HepG2 (cell line): Measurements from ENCODE around the gene RAPGEF2. TPM values are rescaled to one million over a fixed set of nuclear protein-coding genes. Genes with fewer than 3 reads are reported as not detected.

Experiments used
- ATAC-seq: fragments of 200-7000 bp; cut with Tn5 transposase; 3 replicates; pipeline ENCODE4 v1.9.1; 2020; ENCODE audit warnings: mild to moderate bottlenecking, moderate library complexity
- BruUV-seq: library from RNA; stranded (reverse); fragments of 400-500 nt; replicated peaks from 2 replicates; lab custom pipeline; 2021; lab: Mats Ljungman, UMichigan
- CTCF ChIA-PET: fragments of 300-600 bp; formaldehyde crosslinking; extraction: SDS; loops from one replicate; lab custom pipeline; 2021; ENCODE audit warnings: low total read pairs, inconsistent platforms, low intra/inter-chr PET ratio; lab: Yijun Ruan, JAX
- POLR2A ChIA-PET: fragments of 350-600 bp; sonication (Branson Sonifier 250); formaldehyde crosslinking; loops from one replicate; lab custom pipeline; 2020; ENCODE audit warnings: antibody characterized with exemption, inconsistent platforms; lab: Yijun Ruan, JAX
- DNase-seq: peaks from one replicate; pipeline ENCODE4 v3.0.0-alpha.2; 2015; ENCODE audit warnings: low spot score
- FAIRE-seq: peaks from 3 replicates; lab custom pipeline; 2011; peaks lifted over from hg19 to GRCh38; lab: Jason Lieb, UNC
- H2AFZ ChIP-seq: one replicate; pipeline ENCODE4 v1.6.1; 2011; ENCODE audit warnings: low read length, inconsistent platforms
- H3K27ac ChIP-seq: fragments of 300-600 bp; 3 replicates; pipeline ENCODE4 v1.8.0; 2011; ENCODE audit warnings: mixed run types, mild to moderate bottlenecking, mixed read lengths, low read length, inconsistent platforms; ENCODE audit not compliant: insufficient read depth; ENCODE audit errors: extremely low read length
- H3K27me3 ChIP-seq, 2 experiments: fragments of 200-600 bp in 1 of 2; 2 replicates in 1 of 2; 3 replicates in 1 of 2; pipeline versions ENCODE4 v1.6.0 to v1.8.0; 2011; ENCODE audit warnings: low read length in 2 of 2, mild to moderate bottlenecking in 2 of 2, moderate library complexity in 2 of 2, inconsistent platforms in 1 of 2; ENCODE audit not compliant: insufficient read depth in 2 of 2, control insufficient read depth in 1 of 2
- H3K36me3 ChIP-seq, 2 experiments: fragments of 200-600 bp in 1 of 2; replicated peaks in 1 of 2; 2 replicates in 1 of 2; 3 replicates in 1 of 2; pipeline versions ENCODE4 v1.5.1 to v1.8.0; 2011; ENCODE audit warnings: low read length in 2 of 2, inconsistent platforms in 1 of 2; ENCODE audit not compliant: insufficient read depth in 2 of 2, control insufficient read depth in 1 of 2
- H3K4me1 ChIP-seq: 2 replicates; pipeline ENCODE4 v1.5.1; 2012; ENCODE audit warnings: low read length, inconsistent platforms; ENCODE audit not compliant: insufficient read depth
- H3K4me2 ChIP-seq: 2 replicates; pipeline ENCODE4 v1.6.0; 2011; ENCODE audit warnings: low read depth, low read length, inconsistent platforms
- H3K4me3 ChIP-seq, 3 experiments: fragments of 200-600 bp in 1 of 3; sonication (generic), shearing (Covaris generic) in 1 of 3; replicated peaks in 1 of 3; 2 replicates each; pipeline ENCODE4 v1.5.1; 2011 to 2016; ENCODE audit warnings: low read length in 3 of 3, inconsistent platforms in 2 of 3, low read depth in 2 of 3, mild to moderate bottlenecking in 2 of 3, control low read depth in 1 of 3, mixed read lengths in 1 of 3; ENCODE audit not compliant: insufficient read depth in 1 of 3
- H3K79me2 ChIP-seq: one replicate; pipeline ENCODE4 v1.6.1; 2011; ENCODE audit warnings: low read length, inconsistent platforms; ENCODE audit not compliant: insufficient read depth
- H3K9ac ChIP-seq: 2 replicates; pipeline ENCODE4 v1.6.0; 2011; ENCODE audit warnings: mild to moderate bottlenecking, low read depth, low read length, inconsistent platforms; ENCODE audit not compliant: insufficient read depth
- H3K9me3 ChIP-seq: 2 replicates; pipeline ENCODE4 v1.5.1; 2012; ENCODE audit warnings: mild to moderate bottlenecking, low read length
- H4K20me1 ChIP-seq: 2 replicates; pipeline ENCODE4 v1.6.0; 2011; ENCODE audit warnings: inconsistent platforms, mild to moderate bottlenecking, low read length, moderate library complexity; ENCODE audit not compliant: insufficient read depth
- HNF4G ChIP-seq, 2 experiments: sonication (generic) in 1 of 2; formaldehyde crosslinking in 1 of 2; IDR thresholded peaks; 2 replicates each; pipeline versions ENCODE4 v1.4.0 to v1.6.1; 2011 to 2020; ENCODE audit warnings: borderline replicate concordance in 2 of 2, low read depth in 2 of 2, mild to moderate bottlenecking in 2 of 2, low read length in 1 of 2, missing genetic modification reagents in 1 of 2, moderate library complexity in 1 of 2
- MYPOP ChIP-seq: sonication (generic); formaldehyde crosslinking; IDR thresholded peaks from 2 replicates; pipeline ENCODE4 v1.8.1; 2023; ENCODE audit warnings: mild to moderate bottlenecking, moderate library complexity, missing genetic modification reagents
- SP140L ChIP-seq: sonication (generic); formaldehyde crosslinking; IDR thresholded peaks from 2 replicates; pipeline ENCODE4 v1.4.0; 2020; ENCODE audit warnings: missing genetic modification reagents, borderline replicate concordance
- ZBTB21 ChIP-seq: sonication (generic); formaldehyde crosslinking; IDR thresholded peaks from 2 replicates; pipeline ENCODE4 v1.4.0; 2020; ENCODE audit warnings: missing genetic modification reagents
- ZNF263 ChIP-seq: sonication (generic); formaldehyde crosslinking; IDR thresholded peaks from 2 replicates; pipeline ENCODE4 v1.4.0; 2020; ENCODE audit warnings: missing genetic modification reagents
- ZNF331 ChIP-seq: sonication (generic); formaldehyde crosslinking; IDR thresholded peaks from 2 replicates; pipeline ENCODE4 v1.4.0; 2020; ENCODE audit warnings: missing genetic modification reagents
- ZNF589 ChIP-seq: sonication (generic); formaldehyde crosslinking; conservative IDR thresholded peaks from 2 replicates; pipeline ENCODE4 v1.8.0; 2022; ENCODE audit warnings: mild to moderate bottlenecking, moderate library complexity, missing genetic modification reagents
- ZNF7 ChIP-seq: IDR thresholded peaks from 2 replicates; pipeline ENCODE4 v1.6.1; 2016; ENCODE audit warnings: missing biosample characterization, missing genetic modification reagents
- WGBS: methylation state at CpG from one replicate; pipeline ENCODE4 v1.1.6; 2017; ENCODE audit warnings: low lambda C conversion rate; 5-methylcytosine and 5-hydroxymethylcytosine counted together
- in situ Hi-C: cut with HindIII; loops from 2 replicates; pipeline ENCODE4 v1.10.0; 2017; ENCODE audit warnings: low pct_unique_long_range_greater_than_20kb; ENCODE audit not compliant: extremely low pct_ligation_motif_present
- intact Hi-C: fragments of 100-400 bp; cut with micrococcal nuclease; formaldehyde crosslinking; loops from one replicate; pipeline ENCODE4 v1.10.0; 2022; ENCODE audit not compliant: unreplicated experiment
- polyA plus RNA-seq, 8 experiments: library from polyadenylated mRNA; depleted of rRNA in 3 of 8; stranded (reverse) in 7 of 8; unstranded in 1 of 8; fragments of >200 nt; fragmentation: Illumina TruSeq in 4 of 8; extraction: Trizol in 4 of 8; gene quantifications; 2 replicates each; pipeline versions ENCODE4 v1.2.1 to v1.2.3, GENCODE V29; 2011 to 2016; ENCODE audit warnings: low read depth in 4 of 8, missing spikeins in 1 of 8, mixed read lengths in 1 of 8; ENCODE audit not compliant: insufficient read depth in 1 of 8
- total RNA-seq, 5 experiments: library from RNA; depleted of rRNA; stranded (reverse); fragments of >200 nt; fragmentation: Illumina TruSeq; extraction: Trizol; gene quantifications; 2 replicates each; pipeline ENCODE4 v1.2.3, GENCODE V29; 2016; ENCODE audit warnings: low read depth in 1 of 5
- TF ChIP-seq, protein P1 (sequence below): sonication (generic); formaldehyde crosslinking; IDR thresholded peaks from 2 replicates; pipeline ENCODE4 v1.4.0; 2020; ENCODE audit warnings: missing genetic modification reagents
- TF ChIP-seq, protein P2 (sequence below): sonication (generic); formaldehyde crosslinking; IDR thresholded peaks from 2 replicates; pipeline ENCODE4 v1.9.0; 2021; ENCODE audit warnings: missing genetic modification reagents, borderline replicate concordance

The RAPGEF2 gene
- total and polyA plus RNA-seq, 2 of the 13 experiments (the other 11 are each of a cell fraction or from before 2014, with no cell fraction given), result 19.2 to 23.0 TPM

DNA sequence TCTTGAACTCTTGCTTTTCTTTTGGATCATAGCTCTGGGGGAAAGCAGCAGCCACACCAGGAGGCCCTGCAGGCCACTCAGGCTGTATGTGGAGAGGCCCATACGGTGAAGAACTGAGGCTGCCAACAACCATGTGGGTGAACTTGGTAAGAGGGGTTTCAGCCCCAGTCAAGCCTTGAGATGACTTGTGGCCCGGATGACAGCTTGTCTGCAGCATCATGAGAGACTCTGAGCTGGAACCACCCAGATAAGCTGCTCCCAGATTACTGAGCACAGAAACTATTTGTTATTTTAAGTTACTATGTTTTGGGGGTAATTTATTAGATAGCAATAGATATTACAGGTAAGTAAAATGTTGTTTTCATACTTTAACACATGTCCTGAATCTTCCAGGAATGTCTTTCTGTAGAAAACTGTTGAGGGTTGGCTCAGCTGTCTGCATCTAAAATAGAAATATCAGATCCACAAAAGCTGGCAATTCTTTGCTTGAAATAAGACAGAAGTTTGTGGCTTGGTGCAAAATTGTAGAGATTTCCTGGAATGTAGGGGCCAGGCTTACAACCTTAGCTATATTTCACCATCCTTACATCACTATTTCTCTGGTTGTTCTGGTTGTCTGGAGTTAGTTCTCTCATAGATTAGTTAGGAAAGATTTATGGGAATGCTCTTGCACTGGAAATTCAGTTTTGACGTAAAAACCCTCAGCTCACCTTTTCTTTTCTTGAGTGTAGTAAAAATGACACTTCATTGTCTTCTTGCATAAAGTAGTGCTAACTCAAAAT, 272.1 kb downstream of the RAPGEF2 start (continued):
- TF ChIP-seq MYPOP (no peak), ZBTB21 (CRISPR knock-in tag) (no peak), ZNF263 (CRISPR knock-in tag) (no peak), ZNF589 (CRISPR knock-in tag) (no peak), ZNF7 (no peak), SP140L (no peak), ZNF331 (CRISPR knock-in tag) (no peak)
- TF ChIP-seq, protein P1, sequence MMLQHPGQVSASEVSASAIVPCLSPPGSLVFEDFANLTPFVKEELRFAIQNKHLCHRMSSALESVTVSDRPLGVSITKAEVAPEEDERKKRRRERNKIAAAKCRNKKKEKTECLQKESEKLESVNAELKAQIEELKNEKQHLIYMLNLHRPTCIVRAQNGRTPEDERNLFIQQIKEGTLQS (CRISPR knock-in tag), result no peak
- TF ChIP-seq, protein P2, sequence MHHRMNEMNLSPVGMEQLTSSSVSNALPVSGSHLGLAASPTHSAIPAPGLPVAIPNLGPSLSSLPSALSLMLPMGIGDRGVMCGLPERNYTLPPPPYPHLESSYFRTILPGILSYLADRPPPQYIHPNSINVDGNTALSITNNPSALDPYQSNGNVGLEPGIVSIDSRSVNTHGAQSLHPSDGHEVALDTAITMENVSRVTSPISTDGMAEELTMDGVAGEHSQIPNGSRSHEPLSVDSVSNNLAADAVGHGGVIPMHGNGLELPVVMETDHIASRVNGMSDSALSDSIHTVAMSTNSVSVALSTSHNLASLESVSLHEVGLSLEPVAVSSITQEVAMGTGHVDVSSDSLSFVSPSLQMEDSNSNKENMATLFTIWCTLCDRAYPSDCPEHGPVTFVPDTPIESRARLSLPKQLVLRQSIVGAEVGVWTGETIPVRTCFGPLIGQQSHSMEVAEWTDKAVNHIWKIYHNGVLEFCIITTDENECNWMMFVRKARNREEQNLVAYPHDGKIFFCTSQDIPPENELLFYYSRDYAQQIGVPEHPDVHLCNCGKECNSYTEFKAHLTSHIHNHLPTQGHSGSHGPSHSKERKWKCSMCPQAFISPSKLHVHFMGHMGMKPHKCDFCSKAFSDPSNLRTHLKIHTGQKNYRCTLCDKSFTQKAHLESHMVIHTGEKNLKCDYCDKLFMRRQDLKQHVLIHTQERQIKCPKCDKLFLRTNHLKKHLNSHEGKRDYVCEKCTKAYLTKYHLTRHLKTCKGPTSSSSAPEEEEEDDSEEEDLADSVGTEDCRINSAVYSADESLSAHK (CRISPR knock-in tag), result no peak
- TF ChIP-seq, all 625 proteins: peak for 0

DNA sequence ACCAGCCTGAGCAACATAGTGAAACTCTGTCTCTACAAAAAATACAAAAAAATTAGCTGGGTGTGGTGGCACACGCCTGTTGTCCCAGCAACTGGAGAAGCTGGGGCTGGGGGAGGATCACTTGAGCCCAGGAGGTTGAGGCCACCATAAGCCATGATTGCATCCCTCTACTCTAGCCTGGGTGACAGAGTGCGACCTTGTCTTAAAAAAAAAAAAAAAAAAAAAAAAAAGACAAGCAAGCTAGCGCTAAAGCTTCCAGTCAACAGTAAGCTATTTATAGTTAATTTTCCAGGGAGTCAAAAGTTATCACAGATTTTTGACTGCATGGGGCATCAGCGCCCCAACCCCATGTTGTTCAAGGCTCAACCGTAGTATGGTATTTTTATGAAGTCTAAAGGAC, 273.4 kb downstream of the RAPGEF2 start:
- H3K9me3 ChIP-seq, result no peaks in the 10 kb centered on the region
- no peaks in the 10 kb centered on the region for H4K20me1 ChIP-seq
- no peak overlapping the region for H3K4me2 ChIP-seq
- 77% methylated on average over 5 of the region's 5 CpGs for WGBS
- BruUV-seq, result no TSS peak
- no peaks in the 10 kb centered on the region for H3K79me2 ChIP-seq
- no peak for ATAC-seq
- H3K27ac ChIP-seq, result no peak overlapping the region
- no peaks in the 10 kb centered on the region for H3K36me3 ChIP-seq
- FAIRE-seq, result no peak
- H3K9ac ChIP-seq, result no peak overlapping the region
- H3K27me3 ChIP-seq, result no peaks in the 10 kb centered on the region; a peak in 1 of 5 replicates
- POLR2A ChIA-PET, result no interaction called here
- no peaks in the 10 kb centered on the region for H3K4me1 ChIP-seq
- CTCF ChIA-PET, result no interaction called here
- in situ Hi-C loops (no loop called here), intact Hi-C loops (no loop called here)
- no peak overlapping the region for H3K4me3 ChIP-seq
- no peak for DNase-seq
- H2AFZ ChIP-seq, result no peak overlapping the region
- TF ChIP-seq HNF4G (IDR thresholded peaks at IDR 0.05; ENCODE audit: borderline replicate concordance, low read depth, low read length) (no peak), HNF4G (CRISPR knock-in tag; IDR thresholded peaks at IDR 0.05; ENCODE audit: borderline replicate concordance, low read depth) (no peak)
